ENCODE measurements around the gene ICA1. TPM values are rescaled to one million over a fixed set of nuclear protein-coding genes. Genes with fewer than 3 reads are reported as not detected.

The ICA1 gene
- total RNA-seq, 1 donor, result 2.2 TPM

DNA sequence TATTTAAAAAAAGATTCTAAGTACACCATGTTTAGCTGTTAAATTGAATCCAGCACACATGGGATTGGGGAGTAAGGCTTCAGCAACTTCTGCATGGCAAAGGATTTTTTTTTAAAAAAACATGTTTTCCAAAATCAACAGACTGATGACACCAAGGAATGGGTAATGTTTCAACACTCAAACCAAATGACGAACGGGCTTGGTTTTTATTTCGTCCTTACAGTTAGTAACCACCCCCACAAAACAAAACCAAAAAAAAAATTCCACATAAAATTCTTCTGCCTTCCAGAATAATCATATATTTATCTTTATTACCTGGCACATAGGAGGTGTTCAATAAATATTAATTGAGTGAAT, 45.7 kb downstream of the ICA1 start:
- H3K4me2 ChIP-seq (ENCODE audit: insufficient read depth, low read length), result peak overlapping the region; percentile 5
- H4K20me1 ChIP-seq (ENCODE audit: insufficient read depth, low read length), result no peaks in the 10 kb centered on the region
- no peak for TF ChIP-seq CTCF (IDR thresholded peaks at IDR 0.05; ENCODE audit: extremely low read depth, low read depth, low read length)
- H3K4me3 ChIP-seq (ENCODE audit: insufficient read depth, low read length), result no peak overlapping the region
- no peaks in the 10 kb centered on the region for H3K79me2 ChIP-seq (ENCODE audit: insufficient read depth, low read length)
- peaks cover 6% of the 10 kb centered on the region for H3K4me1 ChIP-seq (ENCODE audit: insufficient read depth, low read length)
- H2AFZ ChIP-seq (ENCODE audit: low read length), result no peak overlapping the region
- no peak overlapping the region for H3K27ac ChIP-seq (ENCODE audit: low read depth, low read length)
- no peaks in the 10 kb centered on the region for H3K36me3 ChIP-seq (ENCODE audit: insufficient read depth, low read length)
- no peaks in the 10 kb centered on the region for H3K9me3 ChIP-seq (ENCODE audit: low read depth, low read length)
- DNase-seq (ENCODE audit: insufficient read length, low spot score, missing footprints), result no peak
- no peaks in the 10 kb centered on the region for H3K27me3 ChIP-seq (ENCODE audit: insufficient read depth, low read length)

DNA sequence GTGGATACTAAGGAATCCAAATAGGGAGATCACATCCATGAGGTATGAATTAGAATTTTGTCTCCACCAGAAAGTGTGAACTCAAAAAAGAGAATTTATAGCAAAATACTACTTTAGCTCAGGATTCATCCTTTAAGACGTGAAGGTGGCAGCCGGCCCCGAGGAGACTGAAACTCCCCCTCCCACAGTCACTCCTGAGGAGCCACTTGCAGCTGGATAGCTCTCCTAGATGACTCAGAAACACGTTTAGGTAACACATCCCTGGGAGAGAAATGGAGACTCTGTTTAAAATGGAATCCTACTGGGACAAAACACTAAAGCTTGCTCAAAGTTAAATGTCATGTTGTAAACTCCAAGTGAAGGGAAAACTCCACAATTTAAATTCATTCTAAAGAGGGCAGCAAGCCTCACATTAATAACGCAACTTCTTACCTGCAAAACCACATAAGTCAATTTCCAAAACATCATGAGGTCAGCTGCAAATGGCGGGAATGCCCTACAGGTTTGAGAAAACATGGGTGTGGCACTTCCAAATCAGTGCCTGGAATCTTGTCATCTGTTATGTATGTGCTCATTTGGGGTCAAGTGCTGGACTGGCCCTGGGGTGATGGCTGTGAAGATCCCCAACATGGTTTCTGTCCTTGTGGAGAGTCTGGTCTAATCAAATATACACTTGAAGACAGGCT, 46.2 kb downstream of the ICA1 start:
- Histone ChIP-seq H3K4me3 (ENCODE audit: insufficient read depth, low read length) (no peak overlapping the region), H3K79me2 (ENCODE audit: insufficient read depth, low read length) (no peaks in the 10 kb centered on the region), H2AFZ (ENCODE audit: low read length) (no peak overlapping the region), H4K20me1 (ENCODE audit: insufficient read depth, low read length) (no peaks in the 10 kb centered on the region), H3K36me3 (ENCODE audit: insufficient read depth, low read length) (no peaks in the 10 kb centered on the region), H3K27me3 (ENCODE audit: insufficient read depth, low read length) (no peaks in the 10 kb centered on the region), H3K9me3 (ENCODE audit: low read depth, low read length) (no peaks in the 10 kb centered on the region), H3K4me2 (ENCODE audit: insufficient read depth, low read length) (peak overlapping the region; percentile 5), H3K27ac (ENCODE audit: low read depth, low read length) (no peak overlapping the region), H3K4me1 (ENCODE audit: insufficient read depth, low read length) (peaks cover 6% of the 10 kb centered on the region)
- no peak for TF ChIP-seq CTCF (IDR thresholded peaks at IDR 0.05; ENCODE audit: extremely low read depth, low read depth, low read length)
- no peak for DNase-seq (ENCODE audit: insufficient read length, low spot score, missing footprints)

DNA sequence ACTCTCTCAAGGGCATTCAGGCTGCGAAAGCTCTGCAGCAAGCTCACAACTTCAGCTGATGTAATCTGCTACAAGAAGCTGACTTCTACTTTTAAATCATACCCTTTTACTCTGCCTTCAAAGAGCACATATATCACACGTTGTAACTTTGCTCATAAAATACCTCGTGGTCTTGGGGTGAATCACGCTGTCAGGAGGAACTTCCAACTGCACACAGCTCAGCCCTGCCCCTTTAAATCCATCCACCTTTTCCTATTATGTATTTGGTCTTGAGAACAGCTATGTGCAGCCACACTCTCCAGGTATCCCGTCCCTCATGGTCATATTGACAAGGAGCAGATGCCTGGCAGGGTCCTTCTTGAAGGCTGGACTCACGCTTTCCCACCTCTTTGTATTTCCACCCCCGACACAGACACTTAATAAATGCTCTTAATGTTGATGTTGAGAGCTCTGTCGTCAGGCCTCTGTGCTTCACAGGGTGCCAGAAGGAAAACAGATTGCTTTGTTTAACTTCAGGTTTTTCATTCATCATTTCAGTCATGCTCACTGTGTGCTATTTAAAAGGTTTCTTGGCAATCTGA, 47.6 kb downstream of the ICA1 start:
- no peaks in the 10 kb centered on the region for H3K79me2 ChIP-seq (ENCODE audit: insufficient read depth, low read length)
- no peaks in the 10 kb centered on the region for H3K9me3 ChIP-seq (ENCODE audit: low read depth, low read length)
- H3K4me2 ChIP-seq (ENCODE audit: insufficient read depth, low read length), result no peak overlapping the region
- no peaks in the 10 kb centered on the region for H4K20me1 ChIP-seq (ENCODE audit: insufficient read depth, low read length)
- H2AFZ ChIP-seq (ENCODE audit: low read length), result peak overlapping the region; percentile 34
- no peak overlapping the region for H3K4me3 ChIP-seq (ENCODE audit: insufficient read depth, low read length)
- TF ChIP-seq CTCF (IDR thresholded peaks at IDR 0.05; ENCODE audit: extremely low read depth, low read depth, low read length), result no peak
- no peaks in the 10 kb centered on the region for H3K36me3 ChIP-seq (ENCODE audit: insufficient read depth, low read length)
- peaks cover 6% of the 10 kb centered on the region for H3K4me1 ChIP-seq (ENCODE audit: insufficient read depth, low read length)
- no peaks in the 10 kb centered on the region for H3K27me3 ChIP-seq (ENCODE audit: insufficient read depth, low read length)
- DNase-seq (ENCODE audit: insufficient read length, low spot score, missing footprints), result no peak
- H3K27ac ChIP-seq (ENCODE audit: low read depth, low read length), result no peak overlapping the region

DNA sequence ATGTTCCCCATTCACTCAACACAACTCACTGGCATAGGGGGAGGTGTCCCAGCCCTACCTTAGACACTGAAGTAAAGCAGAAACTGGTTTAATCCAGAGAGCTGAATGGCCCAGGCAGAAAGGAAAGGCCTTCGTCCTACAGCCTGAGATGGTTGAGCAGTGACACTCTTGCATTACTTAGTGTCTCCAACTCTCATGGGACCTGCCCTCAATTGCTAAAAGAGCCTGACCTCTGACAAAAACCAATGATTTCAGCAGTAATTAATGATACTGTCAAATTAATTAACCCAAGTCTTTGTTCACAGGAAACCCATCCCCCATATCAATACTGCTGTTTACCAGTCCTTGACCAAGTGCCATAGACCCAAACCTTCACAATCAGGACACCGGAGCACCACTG, 48.6 kb downstream of the ICA1 start:
- Histone ChIP-seq H3K27ac (ENCODE audit: low read depth, low read length) (no peak overlapping the region), H3K27me3 (ENCODE audit: insufficient read depth, low read length) (no peaks in the 10 kb centered on the region), H3K9me3 (ENCODE audit: low read depth, low read length) (no peaks in the 10 kb centered on the region), H3K79me2 (ENCODE audit: insufficient read depth, low read length) (no peaks in the 10 kb centered on the region), H2AFZ (ENCODE audit: low read length) (no peak overlapping the region), H3K4me3 (ENCODE audit: insufficient read depth, low read length) (no peak overlapping the region), H3K4me2 (ENCODE audit: insufficient read depth, low read length) (no peak overlapping the region), H3K4me1 (ENCODE audit: insufficient read depth, low read length) (peaks cover 6% of the 10 kb centered on the region), H4K20me1 (ENCODE audit: insufficient read depth, low read length) (no peaks in the 10 kb centered on the region), H3K36me3 (ENCODE audit: insufficient read depth, low read length) (no peaks in the 10 kb centered on the region)
- no peak for DNase-seq (ENCODE audit: insufficient read length, low spot score, missing footprints)
- no peak for TF ChIP-seq CTCF (IDR thresholded peaks at IDR 0.05; ENCODE audit: extremely low read depth, low read depth, low read length)
